Astrocyte of the cerebellum (primary cell): Measurements from ENCODE around the gene ZNF774.

Source experiments
- DNase-seq: peaks from one replicate; pipeline ENCODE4 v3.0.0-alpha.2; 2011; ENCODE audit warnings: low read depth
- H3K4me3 ChIP-seq: 2 replicates; pipeline ENCODE4 v1.5.1; 2011; ENCODE audit warnings: mild to moderate bottlenecking, low read depth, low read length, moderate library complexity
- in situ Hi-C: cut with HindIII; loops from 2 replicates; pipeline ENCODE4 v1.10.0; 2017; ENCODE audit warnings: low sequenced_read_pairs
- TF ChIP-seq, protein P1 (sequence below): IDR thresholded peaks from 2 replicates; pipeline ENCODE4 v1.5.1; 2012; ENCODE audit warnings: low read length, low read depth, moderate library complexity, mild to moderate bottlenecking; ENCODE audit errors: missing control alignments

The ZNF774 gene

DNA sequence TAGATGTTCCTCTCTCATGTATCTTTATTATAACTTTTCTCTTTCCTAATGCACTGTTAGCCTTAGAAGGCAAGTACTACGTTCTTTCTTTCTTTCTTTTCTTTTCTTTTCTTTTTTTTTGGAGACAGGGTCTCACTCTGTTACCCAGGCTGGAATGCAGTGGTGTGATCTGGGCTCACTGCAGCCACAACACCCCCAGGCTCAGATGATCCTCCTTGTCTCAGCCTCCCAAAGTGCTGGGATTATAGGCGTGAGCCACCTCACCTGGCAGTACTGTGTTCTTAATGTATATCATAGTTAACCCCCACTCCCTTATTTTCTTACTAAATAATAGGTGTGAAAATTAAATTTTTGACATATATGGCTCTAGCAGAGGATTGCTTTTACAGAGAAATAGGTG, 59.1 kb downstream of the ZNF774 start:
- no peak overlapping the region for H3K4me3 ChIP-seq
- TF ChIP-seq, protein P1, sequence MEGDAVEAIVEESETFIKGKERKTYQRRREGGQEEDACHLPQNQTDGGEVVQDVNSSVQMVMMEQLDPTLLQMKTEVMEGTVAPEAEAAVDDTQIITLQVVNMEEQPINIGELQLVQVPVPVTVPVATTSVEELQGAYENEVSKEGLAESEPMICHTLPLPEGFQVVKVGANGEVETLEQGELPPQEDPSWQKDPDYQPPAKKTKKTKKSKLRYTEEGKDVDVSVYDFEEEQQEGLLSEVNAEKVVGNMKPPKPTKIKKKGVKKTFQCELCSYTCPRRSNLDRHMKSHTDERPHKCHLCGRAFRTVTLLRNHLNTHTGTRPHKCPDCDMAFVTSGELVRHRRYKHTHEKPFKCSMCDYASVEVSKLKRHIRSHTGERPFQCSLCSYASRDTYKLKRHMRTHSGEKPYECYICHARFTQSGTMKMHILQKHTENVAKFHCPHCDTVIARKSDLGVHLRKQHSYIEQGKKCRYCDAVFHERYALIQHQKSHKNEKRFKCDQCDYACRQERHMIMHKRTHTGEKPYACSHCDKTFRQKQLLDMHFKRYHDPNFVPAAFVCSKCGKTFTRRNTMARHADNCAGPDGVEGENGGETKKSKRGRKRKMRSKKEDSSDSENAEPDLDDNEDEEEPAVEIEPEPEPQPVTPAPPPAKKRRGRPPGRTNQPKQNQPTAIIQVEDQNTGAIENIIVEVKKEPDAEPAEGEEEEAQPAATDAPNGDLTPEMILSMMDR: no peak
- DNase-seq: no peak
- in situ Hi-C loops: no loop called here
